Adrenal gland (tissue), 5 donors: ENCODE data around the gene FCER2.

Experiments
- CTCF ChIP-seq, 6 experiments: fragments of 450-650 bp in 4 of 6; fragments of 200-600 bp in 2 of 6; sonication (generic) in 1 of 6; IDR thresholded peaks; 1 replicate in 5 of 6; 2 replicates in 1 of 6; pipeline versions ENCODE4 v1.5.1 to v1.8.0; 2016 to 2021; ENCODE audit warnings: antibody characterized with exemption in 6 of 6, mild to moderate bottlenecking in 2 of 6, moderate library complexity in 1 of 6
- POLR2A ChIP-seq, 2 donors: fragments of 450-650 bp; IDR thresholded peaks; one replicate each; pipeline ENCODE4 v1.6.1; 2017; ENCODE audit warnings: antibody characterized with exemption in 2 of 2, mild to moderate bottlenecking in 2 of 2, moderate library complexity in 1 of 2
- donor health status: DM: no; HTN: no; CAD: no.

GRCh38 chr19:7657131-7657751 is 44.7 kb downstream of the FCER2 start:
- TF ChIP-seq CTCF (IDR thresholded peaks at IDR 0.05) (no peak), POLR2A (IDR thresholded peaks at IDR 0.05) (no peak)
